GM18951 (cell line): ENCODE measurements around the gene PCYT1A.
"Not testable (repeated sequence)": the region's sequence is repeated elsewhere in the genome, so short reads cannot be mapped to it uniquely, and the experiment has no call there.

ENCODE experiments used
- POLR2A ChIP-seq: IDR thresholded peaks from 4 replicates; pipeline ENCODE4 v1.6.1; 2011; ENCODE audit warnings: mild to moderate bottlenecking; ENCODE audit not compliant: insufficient read length, insufficient read depth; ENCODE audit errors: extremely low read depth
- in situ Hi-C: fragments of 300-500 bp; cut with MboI; formaldehyde crosslinking; loops from one replicate; pipeline ENCODE4 v1.12.0; 2022; ENCODE audit warnings: low sequenced_read_pairs, mixed read lengths, inconsistent platforms; ENCODE audit not compliant: unreplicated experiment

Gene PCYT1A

GRCh38 chr3:196197524-196197923 lies 90.0 kb downstream of the PCYT1A start:
- no peak for TF ChIP-seq POLR2A
- in situ Hi-C loops, result no loop called here

DNA sequence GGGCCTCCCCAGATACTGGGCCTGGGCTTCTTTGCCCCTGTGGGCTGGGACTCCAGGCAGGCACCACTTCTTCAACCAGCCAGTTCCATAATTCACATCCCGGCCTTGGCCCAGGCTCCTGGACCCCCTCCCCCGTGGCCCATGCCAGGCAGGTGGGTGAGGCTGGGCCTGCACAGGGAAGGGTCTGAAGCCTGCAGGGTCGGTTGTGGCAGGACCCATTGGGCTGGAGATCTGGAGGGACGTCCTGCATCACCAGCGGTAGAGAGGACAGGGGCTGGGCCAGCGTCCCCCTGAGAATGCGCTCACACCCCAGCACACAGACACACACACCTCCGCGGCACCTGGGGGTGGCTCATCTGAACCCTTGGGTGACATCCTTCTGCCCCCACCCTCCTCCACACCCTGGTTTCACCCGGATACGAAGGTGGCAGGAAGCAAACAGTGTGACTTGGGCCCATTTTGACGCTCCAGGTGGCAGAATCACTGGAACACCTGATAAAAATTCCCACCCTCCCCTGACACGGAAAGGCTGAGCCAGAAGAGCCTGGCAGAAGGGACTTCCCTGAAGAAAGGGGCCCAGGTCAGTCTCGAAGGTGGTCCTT lies 91.8 kb downstream of the PCYT1A start:
- no peak for TF ChIP-seq POLR2A
- in situ Hi-C loops, result no loop called here

GRCh38 chr3:196194542-196194915 lies 93.0 kb downstream of the PCYT1A start:
- TF ChIP-seq POLR2A, result no peak
- in situ Hi-C loops, result no loop called here

- in situ Hi-C loops, result no loop called here
- TF ChIP-seq POLR2A, result no peak
These were observed 93.6 kb downstream of the PCYT1A start for GRCh38 chr3:196193736-196194541.

GRCh38 chr3:196193133-196193735 lies 94.3 kb downstream of the PCYT1A start:
- in situ Hi-C loops, result no loop called here
- TF ChIP-seq POLR2A, result no peak

- no peak for TF ChIP-seq POLR2A
- in situ Hi-C loops, result no loop called here
These were observed 94.9 kb downstream of the PCYT1A start for GRCh38 chr3:196192524-196193051.

DNA sequence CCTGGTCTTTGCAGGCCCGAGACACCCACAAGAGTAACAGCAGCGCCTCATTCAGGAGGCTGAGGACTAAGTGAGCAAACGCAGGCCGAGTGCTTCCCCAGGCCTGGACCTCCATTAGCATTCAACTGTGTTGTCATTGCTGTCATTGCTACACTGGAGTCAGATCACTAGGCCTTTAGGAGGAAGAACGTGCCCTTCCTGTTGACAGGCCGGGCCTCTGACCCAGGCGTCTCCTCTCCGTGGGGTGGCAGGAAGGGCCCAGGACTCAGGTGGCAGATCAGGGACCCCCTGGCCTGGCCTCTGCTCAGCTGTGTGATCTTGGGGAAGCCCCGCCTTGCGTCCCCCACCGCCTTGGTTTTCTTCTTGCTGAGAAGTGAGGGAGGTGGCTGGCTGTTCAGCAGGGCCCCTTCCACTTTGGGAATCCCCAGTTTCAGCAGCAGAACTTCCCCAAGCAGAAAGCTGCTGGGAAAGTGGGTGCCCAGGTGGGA lies 95.4 kb downstream of the PCYT1A start:
- in situ Hi-C loops, result no loop called here
- TF ChIP-seq POLR2A, result peak; percentile 19

- TF ChIP-seq POLR2A, result no peak
- in situ Hi-C loops, result loop anchor here (5.0 kb wide), 1 partner anchor 112 kb away; no protein-coding TSS in a partner anchor
These were observed 97.8 kb downstream of the PCYT1A start for GRCh38 chr3:196189566-196190347.

DNA sequence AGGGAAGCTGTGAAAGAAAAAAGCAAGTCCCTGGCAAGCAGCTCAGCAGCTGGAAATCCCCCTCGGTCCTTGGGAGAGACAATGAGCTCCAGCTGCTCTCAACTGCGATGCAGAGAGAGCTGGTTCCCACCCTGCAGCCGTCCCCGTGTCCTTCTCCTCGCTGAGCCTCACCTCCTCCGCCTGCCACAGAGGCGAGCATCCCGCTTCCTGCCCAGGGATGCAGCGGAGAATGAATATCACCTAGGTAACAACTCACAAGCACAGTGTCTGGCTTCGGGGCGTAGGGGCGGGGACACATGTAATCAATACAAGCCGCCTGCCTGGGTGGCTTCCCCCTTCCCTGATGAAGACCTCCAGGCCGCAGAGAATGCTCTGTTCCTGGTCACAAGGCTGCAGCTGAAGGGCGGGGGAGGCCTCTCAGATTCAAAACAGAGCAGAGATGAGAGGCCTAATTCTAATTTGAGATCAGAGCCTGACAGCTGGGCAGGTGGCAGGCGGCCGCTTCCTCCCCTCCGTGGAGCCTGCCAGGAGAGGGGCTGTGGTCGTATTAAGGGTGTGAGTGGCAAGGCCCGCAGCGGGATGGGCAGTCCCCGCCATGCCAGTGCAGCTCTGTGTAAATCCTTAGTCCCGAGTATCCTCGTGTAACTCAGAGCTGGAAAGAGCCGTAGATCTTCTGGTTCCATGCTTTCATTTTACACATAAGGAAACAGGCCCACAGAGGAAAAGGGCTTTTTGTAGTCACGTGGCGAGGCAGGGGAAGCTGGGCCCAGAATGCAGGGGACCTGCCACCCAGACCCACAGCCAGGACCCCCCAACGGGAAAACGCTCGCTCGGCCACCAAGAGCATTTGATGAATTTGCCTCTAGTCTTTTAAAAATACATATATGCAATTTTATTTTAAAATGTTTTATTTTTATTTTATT lies 100.6 kb downstream of the PCYT1A start:
- in situ Hi-C loops, result loop anchor here (5.0 kb wide), 1 partner anchor 110 kb away; no protein-coding TSS in a partner anchor
- TF ChIP-seq POLR2A, result peak; percentile 45

GRCh38 chr3:196184881-196185280 lies 102.6 kb downstream of the PCYT1A start:
- in situ Hi-C loops, result loop anchor here (5.0 kb wide), 1 partner anchor 108 kb away; no protein-coding TSS in a partner anchor
- TF ChIP-seq POLR2A, result no peak

DNA sequence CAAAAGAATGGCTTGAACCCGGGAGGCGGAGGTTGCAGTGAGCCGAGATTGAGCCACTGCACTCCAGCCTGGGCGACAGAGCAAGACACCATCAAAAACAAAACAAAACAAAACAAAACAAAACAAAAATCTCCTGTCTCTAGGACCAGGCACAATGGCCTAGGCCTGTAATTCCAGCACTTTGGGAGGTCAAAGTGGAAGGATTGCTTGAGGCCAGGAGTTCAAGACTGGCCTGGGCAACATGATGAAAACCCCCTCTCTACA lies 103.4 kb downstream of the PCYT1A start:
- in situ Hi-C loops, result not testable (repeated sequence)

- in situ Hi-C loops, result no loop called here
These were observed 106.4 kb downstream of the PCYT1A start for GRCh38 chr3:196181127-196181546.

More at GRCh38 chr3:196181127-196181546, 106.4 kb downstream of the PCYT1A start:
- no peak for TF ChIP-seq POLR2A
